HEK293 (cell line): ENCODE results near the gene DNAH9.
"Not testable (repeated sequence)": the region's sequence is repeated elsewhere in the genome, so short reads cannot be mapped to it uniquely, and the experiment has no call there.

Source experiments
- CTCF ChIA-PET: fragments of 350-600 bp; formaldehyde crosslinking; extraction: SDS; loops from one replicate; lab custom pipeline; 2021; ENCODE audit warnings: antibody characterized with exemption; lab: Yijun Ruan, JAX
- POLR2A ChIA-PET: fragments of 300-600 bp; formaldehyde crosslinking; extraction: SDS; loops from one replicate; lab custom pipeline; 2020; ENCODE audit warnings: antibody characterized with exemption, inconsistent platforms; lab: Yijun Ruan, JAX
- H3K27ac ChIP-seq: fragments of 200-500 bp; sonication (Bioruptor generic); 2 replicates; pipeline ENCODE4 v1.5.1; 2014; ENCODE audit warnings: low read depth, low read length, control low read depth, inconsistent platforms; ENCODE audit errors: extremely low read depth
- H3K36me3 ChIP-seq, 2 experiments: fragments of 200-500 bp in 1 of 2; sonication (Bioruptor generic) in 1 of 2; 1 replicate in 1 of 2; 2 replicates in 1 of 2; pipeline ENCODE4 v1.5.1; 2014 to 2017; ENCODE audit warnings: inconsistent platforms in 2 of 2, low read length in 2 of 2; ENCODE audit not compliant: control insufficient read depth in 2 of 2, insufficient read depth in 1 of 2
- H3K4me1 ChIP-seq: fragments of 200-500 bp; sonication (Bioruptor generic); 2 replicates; pipeline ENCODE4 v1.5.1; 2014; ENCODE audit warnings: mild to moderate bottlenecking, low read length, inconsistent platforms; ENCODE audit not compliant: control insufficient read depth, insufficient read depth
- H3K4me3 ChIP-seq: 2 replicates; pipeline ENCODE4 v1.5.1; 2011; ENCODE audit warnings: low read depth, mild to moderate bottlenecking, control low read depth, low read length, moderate library complexity
- H3K9me3 ChIP-seq: fragments of 200-500 bp; sonication (Bioruptor generic); 2 replicates; pipeline ENCODE4 v1.5.1; 2014; ENCODE audit warnings: low read depth, low read length, inconsistent platforms; ENCODE audit not compliant: control insufficient read depth, insufficient read depth
- HOXD13 ChIP-seq: sonication (generic); formaldehyde crosslinking; IDR thresholded peaks from 2 replicates; pipeline ENCODE4 v1.8.0; 2022; ENCODE audit warnings: missing genetic modification reagents, borderline replicate concordance
- OVOL3 ChIP-seq: fragments of 450-650 bp; formaldehyde crosslinking; IDR thresholded peaks from 2 replicates; pipeline ENCODE4 v1.5.1; 2016; ENCODE audit warnings: missing biosample characterization, missing genetic modification characterization
- ZFP41 ChIP-seq: fragments of 450-650 bp; formaldehyde crosslinking; IDR thresholded peaks from 2 replicates; pipeline ENCODE4 v1.5.1; 2016; ENCODE audit warnings: missing biosample characterization, missing genetic modification characterization, borderline replicate concordance
- ZNF121 ChIP-seq: fragments of 450-650 bp; formaldehyde crosslinking; IDR thresholded peaks from 2 replicates; pipeline ENCODE4 v1.5.1; 2016; ENCODE audit warnings: missing biosample characterization, missing genetic modification characterization
- ZNF140 ChIP-seq: fragments of 450-650 bp; formaldehyde crosslinking; IDR thresholded peaks from 2 replicates; pipeline ENCODE4 v1.5.1; 2016; ENCODE audit warnings: missing biosample characterization, missing genetic modification characterization
- ZNF169 ChIP-seq: fragments of 450-650 bp; formaldehyde crosslinking; IDR thresholded peaks from 2 replicates; pipeline ENCODE4 v1.5.1; 2016; ENCODE audit warnings: missing biosample characterization, missing genetic modification characterization
- ZNF23 ChIP-seq: fragments of 450-650 bp; formaldehyde crosslinking; IDR thresholded peaks from 2 replicates; pipeline ENCODE4 v1.5.1; 2016; ENCODE audit warnings: missing biosample characterization, missing genetic modification characterization, borderline replicate concordance
- ZNF548 ChIP-seq: fragments of 450-650 bp; formaldehyde crosslinking; IDR thresholded peaks from 2 replicates; pipeline ENCODE4 v1.5.1; 2016; ENCODE audit warnings: missing biosample characterization, missing genetic modification characterization
- ZNF596 ChIP-seq: fragments of 450-650 bp; IDR thresholded peaks from 2 replicates; pipeline ENCODE4 v1.5.0; 2018; ENCODE audit warnings: missing biosample characterization, mild to moderate bottlenecking, missing genetic modification characterization, moderate library complexity
- ZNF660 ChIP-seq: fragments of 450-650 bp; IDR thresholded peaks from 2 replicates; pipeline ENCODE4 v1.5.1; 2018; ENCODE audit warnings: missing biosample characterization, mild to moderate bottlenecking, missing genetic modification characterization
- ZNF785 ChIP-seq: fragments of 450-650 bp; formaldehyde crosslinking; IDR thresholded peaks from 2 replicates; pipeline ENCODE4 v1.5.1; 2016; ENCODE audit warnings: missing biosample characterization, missing genetic modification characterization
- ZNF837 ChIP-seq: fragments of 450-650 bp; formaldehyde crosslinking; IDR thresholded peaks from 2 replicates; pipeline ENCODE4 v1.5.1; 2016; ENCODE audit warnings: missing biosample characterization, missing genetic modification characterization
- ZSCAN23 ChIP-seq: fragments of 450-650 bp; formaldehyde crosslinking; IDR thresholded peaks from 2 replicates; pipeline ENCODE4 v1.5.1; 2016; ENCODE audit warnings: missing biosample characterization, missing genetic modification characterization
- TF ChIP-seq, protein P1 (sequence below): fragments of 450-650 bp; formaldehyde crosslinking; IDR thresholded peaks from 2 replicates; pipeline ENCODE4 v1.5.1; 2017; ENCODE audit warnings: missing biosample characterization, missing genetic modification characterization
- TF ChIP-seq, protein P2 (sequence below): fragments of 450-650 bp; formaldehyde crosslinking; IDR thresholded peaks from 2 replicates; pipeline ENCODE4 v1.5.1; 2016; ENCODE audit warnings: missing biosample characterization, missing genetic modification characterization
- TF ChIP-seq, protein P3 (sequence below): fragments of 450-650 bp; formaldehyde crosslinking; IDR thresholded peaks from 2 replicates; pipeline ENCODE4 v1.5.1; 2016; ENCODE audit warnings: missing biosample characterization, missing genetic modification characterization
- TF ChIP-seq, protein P4 (sequence below): fragments of 450-650 bp; formaldehyde crosslinking; IDR thresholded peaks from 2 replicates; pipeline ENCODE4 v1.5.1; 2016; ENCODE audit warnings: missing biosample characterization, missing genetic modification characterization
- TF ChIP-seq, protein P5 (sequence below): fragments of 450-650 bp; formaldehyde crosslinking; IDR thresholded peaks from 2 replicates; pipeline ENCODE4 v1.5.1; 2017; ENCODE audit warnings: missing biosample characterization, mild to moderate bottlenecking, missing genetic modification characterization, moderate library complexity

The DNAH9 gene

DNA sequence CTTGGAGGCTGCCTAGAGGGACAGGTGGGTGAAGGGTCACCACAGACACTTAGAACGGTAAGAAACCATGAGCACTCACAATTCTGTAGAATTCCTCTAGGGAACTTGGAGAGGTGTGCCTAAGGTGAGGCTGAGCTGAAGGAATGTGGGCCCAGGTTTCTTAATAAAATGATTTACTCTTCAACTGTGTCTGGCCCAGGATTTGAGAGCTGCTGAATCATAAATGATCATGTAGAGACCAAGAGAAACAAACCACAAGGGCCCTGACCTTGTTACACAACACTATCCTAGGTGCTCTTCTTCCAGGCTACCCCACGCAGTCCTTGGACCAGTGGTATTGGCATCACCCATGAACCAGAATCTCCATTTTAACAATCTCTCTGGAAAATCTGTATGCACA is 371.3 kb downstream of the DNAH9 start:
- TF ChIP-seq ZNF140 (tag by site-specific recombination) (no peak), ZNF785 (tag by site-specific recombination) (no peak), ZFP41 (tag by site-specific recombination) (no peak), ZNF596 (no peak), ZNF169 (tag by site-specific recombination) (no peak), ZNF23 (tag by site-specific recombination) (no peak), OVOL3 (tag by site-specific recombination) (no peak), ZNF548 (tag by site-specific recombination) (no peak), ZNF660 (tag by site-specific recombination) (no peak)
- TF ChIP-seq, protein P1, sequence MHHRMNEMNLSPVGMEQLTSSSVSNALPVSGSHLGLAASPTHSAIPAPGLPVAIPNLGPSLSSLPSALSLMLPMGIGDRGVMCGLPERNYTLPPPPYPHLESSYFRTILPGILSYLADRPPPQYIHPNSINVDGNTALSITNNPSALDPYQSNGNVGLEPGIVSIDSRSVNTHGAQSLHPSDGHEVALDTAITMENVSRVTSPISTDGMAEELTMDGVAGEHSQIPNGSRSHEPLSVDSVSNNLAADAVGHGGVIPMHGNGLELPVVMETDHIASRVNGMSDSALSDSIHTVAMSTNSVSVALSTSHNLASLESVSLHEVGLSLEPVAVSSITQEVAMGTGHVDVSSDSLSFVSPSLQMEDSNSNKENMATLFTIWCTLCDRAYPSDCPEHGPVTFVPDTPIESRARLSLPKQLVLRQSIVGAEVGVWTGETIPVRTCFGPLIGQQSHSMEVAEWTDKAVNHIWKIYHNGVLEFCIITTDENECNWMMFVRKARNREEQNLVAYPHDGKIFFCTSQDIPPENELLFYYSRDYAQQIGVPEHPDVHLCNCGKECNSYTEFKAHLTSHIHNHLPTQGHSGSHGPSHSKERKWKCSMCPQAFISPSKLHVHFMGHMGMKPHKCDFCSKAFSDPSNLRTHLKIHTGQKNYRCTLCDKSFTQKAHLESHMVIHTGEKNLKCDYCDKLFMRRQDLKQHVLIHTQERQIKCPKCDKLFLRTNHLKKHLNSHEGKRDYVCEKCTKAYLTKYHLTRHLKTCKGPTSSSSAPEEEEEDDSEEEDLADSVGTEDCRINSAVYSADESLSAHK (tag by site-specific recombination) = no peak
- TF ChIP-seq, protein P2, sequence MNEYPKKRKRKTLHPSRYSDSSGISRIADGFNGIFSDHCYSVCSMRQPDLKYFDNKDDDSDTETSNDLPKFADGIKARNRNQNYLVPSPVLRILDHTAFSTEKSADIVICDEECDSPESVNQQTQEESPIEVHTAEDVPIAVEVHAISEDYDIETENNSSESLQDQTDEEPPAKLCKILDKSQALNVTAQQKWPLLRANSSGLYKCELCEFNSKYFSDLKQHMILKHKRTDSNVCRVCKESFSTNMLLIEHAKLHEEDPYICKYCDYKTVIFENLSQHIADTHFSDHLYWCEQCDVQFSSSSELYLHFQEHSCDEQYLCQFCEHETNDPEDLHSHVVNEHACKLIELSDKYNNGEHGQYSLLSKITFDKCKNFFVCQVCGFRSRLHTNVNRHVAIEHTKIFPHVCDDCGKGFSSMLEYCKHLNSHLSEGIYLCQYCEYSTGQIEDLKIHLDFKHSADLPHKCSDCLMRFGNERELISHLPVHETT (tag by site-specific recombination) = no peak
- Histone ChIP-seq H3K9me3 (no peaks in the 10 kb centered on the region; the same call in 1 of the 2 replicates), H3K27ac (no peak overlapping the region), H3K4me1 (no peaks in the 10 kb centered on the region), H3K36me3 (no peaks in the 10 kb centered on the region), H3K4me3 (no peak overlapping the region)
- ChIA-PET CTCF (interaction anchor here (1.5 kb wide), 1 partner anchor 17 kb away, joined by 4 read pairs; no protein-coding TSS in a partner anchor), POLR2A (no interaction called here)

DNA sequence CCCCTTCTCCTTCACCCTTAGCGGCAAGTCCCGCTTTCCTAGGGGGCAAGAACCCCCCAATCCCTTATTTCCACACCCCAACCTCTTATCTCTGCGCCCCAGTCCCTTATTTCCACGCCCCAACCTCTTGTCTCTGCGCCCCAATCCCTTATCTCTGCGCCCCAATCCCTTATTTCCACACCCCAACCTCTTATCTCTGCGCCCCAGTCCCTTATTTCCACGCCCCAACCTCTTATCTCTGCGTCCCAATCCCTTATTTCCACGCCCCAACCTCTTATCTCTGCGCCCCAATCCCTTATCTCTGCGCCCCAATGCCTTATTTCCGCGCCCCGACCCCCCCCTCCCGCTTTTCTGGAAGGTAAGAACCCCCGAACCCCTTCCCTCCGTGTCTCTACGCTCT is 374.5 kb downstream of the DNAH9 start:
- H3K36me3 ChIP-seq, CTCF ChIA-PET, H3K4me3 ChIP-seq, H3K27ac ChIP-seq, H3K4me1 ChIP-seq, H3K9me3 ChIP-seq, POLR2A ChIA-PET: not testable (repeated sequence)

DNA sequence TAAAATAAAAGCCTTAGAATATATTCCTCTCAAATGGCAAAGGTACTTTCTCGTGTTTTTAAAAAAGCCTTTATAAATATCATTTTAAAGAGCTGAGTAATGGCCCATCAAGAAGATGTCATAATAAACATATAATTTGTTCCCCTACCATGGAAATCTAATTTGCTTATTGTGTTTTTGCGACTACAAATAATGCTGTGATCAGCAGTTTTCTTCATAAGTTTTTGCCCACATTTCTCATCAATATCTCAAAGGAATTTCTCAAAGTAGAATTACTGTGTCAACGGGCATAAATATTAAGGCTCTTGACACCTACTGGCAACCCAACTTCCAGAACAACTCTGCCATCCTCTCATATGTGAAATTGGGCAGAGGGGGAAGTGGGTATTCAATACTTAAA is 381.5 kb downstream of the DNAH9 start:
- TF ChIP-seq, protein P3, sequence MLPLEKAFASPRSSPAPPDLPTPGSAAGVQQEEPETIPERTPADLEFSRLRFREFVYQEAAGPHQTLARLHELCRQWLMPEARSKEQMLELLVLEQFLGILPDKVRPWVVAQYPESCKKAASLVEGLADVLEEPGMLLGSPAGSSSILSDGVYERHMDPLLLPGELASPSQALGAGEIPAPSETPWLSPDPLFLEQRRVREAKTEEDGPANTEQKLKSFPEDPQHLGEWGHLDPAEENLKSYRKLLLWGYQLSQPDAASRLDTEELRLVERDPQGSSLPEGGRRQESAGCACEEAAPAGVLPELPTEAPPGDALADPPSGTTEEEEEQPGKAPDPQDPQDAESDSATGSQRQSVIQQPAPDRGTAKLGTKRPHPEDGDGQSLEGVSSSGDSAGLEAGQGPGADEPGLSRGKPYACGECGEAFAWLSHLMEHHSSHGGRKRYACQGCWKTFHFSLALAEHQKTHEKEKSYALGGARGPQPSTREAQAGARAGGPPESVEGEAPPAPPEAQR = no peak
- TF ChIP-seq ZNF121 (tag by site-specific recombination) = no peak
- H3K4me3 ChIP-seq = no peak overlapping the region
- no peaks in the 10 kb centered on the region for H3K9me3 ChIP-seq
- ChIA-PET CTCF (interaction anchor here (0.8 to 2.3 kb wide), 8 partner anchors 11 to 1243 kb away, joined by 3 to 15 read pairs (median 3); no protein-coding TSS in a partner anchor), POLR2A (no interaction called here)
- no peak overlapping the region for H3K27ac ChIP-seq
- peaks cover 23 to 37% of the 10 kb centered on the region in 2 experiments for H3K36me3 ChIP-seq
- H3K4me1 ChIP-seq = no peaks in the 10 kb centered on the region

DNA sequence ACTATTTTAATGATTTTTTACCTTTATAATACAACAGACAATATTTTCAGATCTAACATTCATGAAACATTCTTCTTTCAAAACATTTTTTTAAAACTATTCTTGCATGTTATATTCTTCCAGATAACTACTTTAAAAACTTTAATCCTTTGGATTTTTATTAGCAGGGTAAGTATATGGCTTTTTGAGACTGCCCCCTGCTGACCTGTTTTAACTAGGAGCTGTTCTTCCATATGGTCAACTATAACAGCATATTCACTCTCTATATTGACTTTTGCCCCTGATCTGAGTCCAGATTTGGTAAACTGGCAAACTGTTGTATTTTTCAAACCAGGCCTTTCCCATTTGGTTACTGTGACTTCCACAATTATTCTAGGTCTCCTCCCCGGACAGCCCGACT is 382.5 kb downstream of the DNAH9 start:
- Histone ChIP-seq H3K4me1 (no peaks in the 10 kb centered on the region), H3K36me3 (peaks cover 23 to 37% of the 10 kb centered on the region in 2 experiments), H3K9me3 (no peaks in the 10 kb centered on the region), H3K4me3 (no peak overlapping the region), H3K27ac (no peak overlapping the region)
- ChIA-PET CTCF (interaction anchor here (0.6 to 2.3 kb wide), 7 partner anchors 11 to 1960 kb away, joined by 3 to 15 read pairs (median 4); no protein-coding TSS in a partner anchor), POLR2A (no interaction called here)
- TF ChIP-seq ZNF837 (tag by site-specific recombination) (no peak), ZSCAN23 (no peak), HOXD13 (CRISPR knock-in tag) (no peak)
- TF ChIP-seq, protein P4, sequence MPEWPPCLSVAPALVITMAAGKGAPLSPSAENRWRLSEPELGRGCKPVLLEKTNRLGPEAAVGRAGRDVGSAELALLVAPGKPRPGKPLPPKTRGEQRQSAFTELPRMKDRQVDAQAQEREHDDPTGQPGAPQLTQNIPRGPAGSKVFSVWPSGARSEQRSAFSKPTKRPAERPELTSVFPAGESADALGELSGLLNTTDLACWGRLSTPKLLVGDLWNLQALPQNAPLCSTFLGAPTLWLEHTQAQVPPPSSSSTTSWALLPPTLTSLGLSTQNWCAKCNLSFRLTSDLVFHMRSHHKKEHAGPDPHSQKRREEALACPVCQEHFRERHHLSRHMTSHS (tag by site-specific recombination) = no peak
- TF ChIP-seq, protein P5, sequence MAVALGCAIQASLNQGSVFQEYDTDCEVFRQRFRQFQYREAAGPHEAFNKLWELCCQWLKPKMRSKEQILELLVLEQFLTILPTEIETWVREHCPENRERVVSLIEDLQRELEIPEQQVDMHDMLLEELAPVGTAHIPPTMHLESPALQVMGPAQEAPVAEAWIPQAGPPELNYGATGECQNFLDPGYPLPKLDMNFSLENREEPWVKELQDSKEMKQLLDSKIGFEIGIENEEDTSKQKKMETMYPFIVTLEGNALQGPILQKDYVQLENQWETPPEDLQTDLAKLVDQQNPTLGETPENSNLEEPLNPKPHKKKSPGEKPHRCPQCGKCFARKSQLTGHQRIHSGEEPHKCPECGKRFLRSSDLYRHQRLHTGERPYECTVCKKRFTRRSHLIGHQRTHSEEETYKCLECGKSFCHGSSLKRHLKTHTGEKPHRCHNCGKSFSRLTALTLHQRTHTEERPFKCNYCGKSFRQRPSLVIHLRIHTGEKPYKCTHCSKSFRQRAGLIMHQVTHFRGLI (tag by site-specific recombination) = no peak
- TF ChIP-seq, protein P1 (tag by site-specific recombination) = no peak
